GM13976 (cell line): Measurements from ENCODE around the gene CXorf49.
"Not testable (repeated sequence)": the region's sequence is repeated elsewhere in the genome, so short reads cannot be mapped to it uniquely, and the experiment has no call there.

Source experiments
- DNase-seq: peaks from one replicate; pipeline ENCODE4 v3.0.0; 2012; ENCODE audit warnings: low spot score
- in situ Hi-C: fragments of 300-500 bp; cut with MboI; formaldehyde crosslinking; loops from one replicate; pipeline ENCODE4 v1.12.0; 2022; ENCODE audit warnings: low sequenced_read_pairs, mixed read lengths, inconsistent platforms; ENCODE audit not compliant: unreplicated experiment

The CXorf49 gene

GRCh38 chrX:71718185-71718584 is at the start of gene CXorf49:
Gene CXorf49, minus strand, starts transcription at chrX:71718285. Its CDS starts 134 bp downstream, at chrX:71718151.
- DNase-seq, in situ Hi-C loops: not testable (repeated sequence)

GRCh38 chrX:71767134-71767533 is 49.0 kb upstream of the CXorf49 start:
- in situ Hi-C loops, DNase-seq: not testable (repeated sequence)

- in situ Hi-C loops: not testable (repeated sequence)
Observed at GRCh38 chrX:71765613-71766012, 47.5 kb upstream of the CXorf49 start.

DNA sequence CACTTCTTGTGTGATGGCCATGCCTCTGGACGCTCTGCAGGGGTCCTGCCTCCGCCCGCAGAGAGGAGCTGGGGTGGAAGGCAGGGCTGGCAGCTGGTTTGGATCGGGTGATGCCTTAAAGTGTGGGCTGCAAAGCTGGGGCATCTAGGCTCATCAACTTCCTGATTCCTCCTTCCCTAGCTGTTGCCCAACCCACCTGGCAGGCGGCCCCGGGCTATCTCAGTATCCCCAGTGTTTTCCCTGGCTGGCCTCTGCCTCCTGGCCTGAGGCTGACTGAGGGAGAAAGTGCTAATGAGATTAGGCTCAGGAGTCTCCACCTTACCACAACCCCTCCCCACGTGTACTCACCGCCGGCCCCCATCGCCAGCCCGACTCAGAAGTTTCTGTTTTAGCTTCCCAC is 46.7 kb upstream of the CXorf49 start:
- DNase-seq, in situ Hi-C loops: not testable (repeated sequence)

More at GRCh38 chrX:71765613-71766012, 47.5 kb upstream of the CXorf49 start:
- DNase-seq: not testable (repeated sequence)

DNA sequence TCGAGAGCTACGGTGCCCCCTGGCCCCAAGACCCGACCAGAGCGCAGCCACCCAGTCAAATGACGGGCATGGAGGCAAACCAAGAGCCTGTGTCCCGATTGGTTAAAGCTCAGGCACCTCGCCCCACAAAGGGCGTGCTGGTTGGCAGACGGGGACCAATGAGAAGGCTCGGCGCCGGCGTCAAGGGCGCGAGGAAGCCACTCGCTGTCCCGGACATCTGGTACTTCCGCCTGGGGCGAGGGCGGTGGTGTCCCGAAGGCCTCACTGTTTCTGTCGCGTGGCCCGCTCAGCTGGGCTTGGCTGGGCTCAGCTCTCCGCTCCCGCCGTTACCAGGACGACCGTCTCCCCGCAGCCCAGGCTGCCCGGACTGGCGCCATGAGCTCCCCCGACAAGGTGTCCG is 45.0 kb upstream of the CXorf49 start, which contains the start of gene CXorf49B:
TSS of gene CXorf49B (plus strand) at position 301 of the 400 bp plus-strand sequence. CDS start at position 376, 75 bp downstream.
- in situ Hi-C loops, DNase-seq: not testable (repeated sequence)

- in situ Hi-C loops, DNase-seq: not testable (repeated sequence)
Observed at GRCh38 chrX:71760688-71761281, 42.7 kb upstream of the CXorf49 start.

GRCh38 chrX:71720289-71720886 is 2.3 kb upstream of the CXorf49 start:
- in situ Hi-C loops, DNase-seq: not testable (repeated sequence)

GRCh38 chrX:71719195-71719594 is 1.1 kb upstream of the CXorf49 start:
- in situ Hi-C loops: not testable (repeated sequence)

GRCh38 chrX:71716323-71716722 is 1.8 kb downstream of the CXorf49 start:
- DNase-seq, in situ Hi-C loops: not testable (repeated sequence)

More at GRCh38 chrX:71719195-71719594, 1.1 kb upstream of the CXorf49 start:
- DNase-seq: not testable (repeated sequence)

GRCh38 chrX:71715551-71715950 is 2.5 kb downstream of the CXorf49 start:
- DNase-seq, in situ Hi-C loops: not testable (repeated sequence)

GRCh38 chrX:71714064-71714463 is 4.0 kb downstream of the CXorf49 start:
- DNase-seq, in situ Hi-C loops: not testable (repeated sequence)

GRCh38 chrX:71702853-71703252 is 15.2 kb downstream of the CXorf49 start:
- in situ Hi-C loops, DNase-seq: not testable (repeated sequence)

- DNase-seq, in situ Hi-C loops: not testable (repeated sequence)
Observed at GRCh38 chrX:71699023-71699344, 19.1 kb downstream of the CXorf49 start.

DNA sequence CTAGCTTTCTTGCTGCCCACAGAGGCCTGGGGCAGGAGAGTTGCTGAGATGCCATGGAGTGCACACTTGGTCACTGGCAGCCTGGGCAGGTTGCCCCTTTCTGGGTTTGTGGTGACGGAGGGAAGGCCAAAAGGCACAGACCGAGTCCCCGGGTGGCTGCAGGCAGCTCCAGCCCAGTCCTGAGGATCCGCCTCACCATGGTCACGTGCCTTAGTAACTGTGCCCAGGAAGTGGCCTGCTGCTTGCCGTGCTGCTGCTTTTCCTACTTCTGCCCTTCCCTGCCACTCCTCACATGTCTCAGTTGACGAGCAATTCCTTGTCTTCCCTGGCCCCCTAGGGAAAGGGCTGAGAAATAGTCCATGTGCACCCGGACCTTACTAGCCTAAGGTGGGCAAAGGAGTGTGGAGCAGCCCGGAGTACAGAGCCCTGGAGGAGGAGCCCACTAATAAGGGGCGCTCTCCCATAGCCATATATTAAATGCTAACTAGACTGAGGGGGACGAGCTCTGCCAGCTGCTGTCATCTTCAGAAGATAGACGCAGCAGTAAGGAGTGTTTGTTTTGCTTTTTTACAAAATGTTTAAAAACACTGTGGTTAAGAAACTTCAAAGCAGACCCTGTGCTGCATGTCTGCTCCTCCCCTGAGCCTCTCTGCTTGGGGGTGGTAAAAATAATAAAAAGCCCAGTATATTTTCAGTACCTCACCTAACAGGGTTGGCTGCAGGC is 19.6 kb downstream of the CXorf49 start:
- in situ Hi-C loops, DNase-seq: not testable (repeated sequence)

DNA sequence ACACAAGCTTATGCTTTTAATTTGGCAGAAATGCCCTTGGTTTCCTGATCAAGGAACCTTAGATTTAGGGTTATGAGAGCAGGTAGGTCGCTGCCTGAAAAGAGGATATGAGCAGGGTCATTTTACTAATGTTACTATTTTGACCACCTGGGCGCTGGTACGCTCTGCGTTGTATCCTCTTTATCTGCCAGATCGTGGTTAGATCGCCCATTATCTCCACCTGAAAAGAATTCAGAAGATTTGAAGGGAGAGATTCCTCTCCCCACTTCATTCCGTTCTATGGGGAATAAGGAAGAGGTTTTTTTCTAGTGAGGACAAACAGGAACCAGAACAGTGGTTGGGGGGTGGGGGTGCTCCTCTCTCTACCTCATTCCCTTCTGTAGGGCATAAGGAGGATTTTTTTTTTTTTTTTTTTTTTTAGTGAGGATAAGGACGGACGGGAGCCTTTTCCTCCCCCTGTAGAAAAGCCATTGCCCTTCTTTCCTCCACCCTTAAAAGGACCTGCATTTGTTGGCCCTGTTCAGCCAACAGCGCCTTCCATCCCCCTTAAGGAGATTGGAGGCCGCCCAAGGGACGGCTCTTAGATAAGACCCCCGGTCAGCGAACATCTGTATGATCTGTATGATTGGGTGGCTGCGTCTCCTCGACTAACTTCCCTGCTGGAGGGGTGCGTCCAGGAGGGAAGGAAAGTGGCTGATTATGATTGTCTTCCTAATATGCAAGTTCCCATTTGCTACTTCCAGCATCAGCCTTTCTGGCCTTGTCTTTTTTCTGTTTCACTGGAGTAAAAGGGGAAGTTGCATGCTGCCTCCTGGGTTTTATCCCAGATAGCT is 20.4 kb downstream of the CXorf49 start:
- in situ Hi-C loops, DNase-seq: not testable (repeated sequence)

DNA sequence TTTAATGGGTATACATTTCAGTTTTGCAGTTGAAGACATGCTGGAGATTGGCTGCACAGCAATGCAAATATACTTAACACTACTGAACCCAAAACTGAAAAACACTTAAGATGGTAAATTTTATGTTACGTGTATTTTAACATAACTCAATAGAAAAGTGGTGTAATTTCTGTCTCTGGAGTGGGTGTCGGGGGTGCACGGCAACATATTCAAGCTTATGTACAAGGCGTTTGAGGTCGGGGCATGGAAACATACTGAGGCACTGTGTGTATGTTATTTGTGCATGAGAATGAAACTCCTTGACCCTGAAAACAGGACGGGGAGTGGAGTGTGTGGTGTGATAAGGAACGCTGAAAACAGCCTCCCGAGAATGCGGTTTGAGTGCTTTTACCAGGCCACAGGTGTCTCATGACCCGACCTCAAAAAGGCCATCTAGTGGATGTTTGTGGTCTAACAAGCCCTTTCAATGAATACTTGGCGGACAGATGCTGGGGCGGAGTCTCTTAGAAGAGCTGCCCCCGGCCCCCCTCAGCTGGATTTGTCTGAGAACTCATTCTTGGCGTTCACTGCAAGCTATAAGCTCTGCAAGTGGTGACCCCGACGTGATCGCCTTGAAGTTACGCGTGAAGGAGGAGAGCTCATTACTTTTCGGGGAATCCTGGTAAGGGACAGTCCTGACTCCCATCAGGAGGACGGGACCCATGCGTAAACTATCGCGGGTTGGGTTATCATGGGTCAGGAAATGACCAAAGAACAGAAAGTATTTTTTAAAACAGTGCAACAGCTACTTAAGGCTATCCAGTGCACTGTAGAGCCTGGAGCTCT is 21.2 kb downstream of the CXorf49 start:
- DNase-seq, in situ Hi-C loops: not testable (repeated sequence)
